ENCODE measurements around the gene CD1B. TPM values are rescaled to one million over a fixed set of nuclear protein-coding genes. Genes with fewer than 3 reads are reported as not detected.
"Not testable (repeated sequence)": the region's sequence is repeated elsewhere in the genome, so short reads cannot be mapped to it uniquely, and the experiment has no call there.

The CD1B gene
- total RNA-seq, 3 donors from 2014 or later: not detected

DNA sequence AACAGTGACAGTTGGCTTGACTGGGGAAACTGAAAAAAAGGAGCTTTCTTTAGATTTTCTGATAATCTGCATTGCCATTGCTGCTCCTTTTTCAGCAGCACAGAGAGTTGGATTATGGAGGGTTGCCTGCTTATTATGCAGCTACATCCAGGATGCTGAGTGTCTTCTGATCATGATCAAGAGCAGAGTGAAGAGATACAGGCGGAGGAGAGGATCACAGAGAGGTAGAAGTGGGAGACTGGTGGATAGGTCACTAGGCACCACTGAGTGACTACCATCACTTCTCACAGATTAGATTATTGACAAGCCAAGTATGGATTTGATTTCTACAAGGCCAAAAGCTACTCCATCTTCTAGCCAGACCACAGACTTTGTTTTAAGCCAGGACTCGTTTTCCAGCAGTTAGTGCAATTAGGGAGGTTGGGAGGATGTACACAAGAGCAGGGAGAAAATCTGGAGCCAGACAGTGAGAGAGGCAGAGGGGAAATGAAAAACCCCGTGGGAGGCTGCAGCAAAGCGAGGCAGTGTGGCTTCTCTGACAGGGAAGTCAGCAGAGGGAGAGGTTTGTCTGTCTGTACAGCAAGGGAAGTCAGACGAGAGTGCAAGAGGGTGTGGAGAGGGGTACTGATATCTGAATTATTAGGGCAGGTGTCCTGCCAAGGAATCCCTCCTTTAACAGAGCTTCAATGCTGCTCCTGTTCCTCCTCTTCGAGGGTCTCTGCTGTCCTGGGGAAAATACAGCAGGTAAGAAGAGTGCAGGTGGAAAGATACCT, 22.2 kb upstream of the CD1B start, which contains the start of gene CD1E:
Gene CD1E, plus strand, starts transcription at position 592 of the 773 bp plus-strand sequence. Its CDS starts 95 bp downstream, at position 687.
- intact Hi-C loops (cut with DNase I, micrococcal nuclease): no loop called here

DNA sequence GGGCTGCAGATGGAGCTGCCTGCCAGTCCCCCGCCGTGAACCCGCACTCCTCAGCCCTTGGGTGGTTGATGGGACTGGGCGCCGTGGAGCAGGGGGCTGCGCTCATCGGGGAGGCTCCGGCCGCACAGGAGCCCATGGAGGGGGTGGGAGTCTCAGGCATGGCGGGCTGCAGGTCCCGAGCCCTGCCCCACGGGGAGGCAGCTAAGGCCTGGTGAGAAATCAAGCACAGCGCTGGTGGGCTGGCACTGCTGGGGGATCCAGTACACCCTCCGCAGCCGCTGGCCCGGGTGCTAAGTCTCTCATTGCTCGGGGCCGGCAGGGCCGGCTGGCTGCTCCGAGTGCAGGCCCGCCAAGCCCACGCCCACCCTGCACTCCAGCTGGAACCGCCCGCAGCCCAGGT, 17.6 kb upstream of the CD1B start:
- H3K9me3 ChIP-seq; H3K4me3 ChIP-seq; H3K36me3 ChIP-seq (ENCODE audit: low read depth); intact Hi-C loops (cut with DNase I, micrococcal nuclease); DNase-seq; H3K4me1 ChIP-seq (ENCODE audit: low read depth); ATAC-seq: not testable (repeated sequence)

More for the DNA sequence above, 22.2 kb upstream of the CD1B start, which contains the start of gene CD1E:
- no peak for DNase-seq
- no peak within 1 kb of the TSS for H3K4me3 ChIP-seq
- no peak for ATAC-seq
- no peak for TF ChIP-seq CTCF (IDR thresholded peaks at IDR 0.05)
- no peaks in the 10 kb centered on the region for H3K4me1 ChIP-seq (ENCODE audit: low read depth)
- peaks cover 2% of the 10 kb centered on the region for H3K9me3 ChIP-seq
- H3K36me3 ChIP-seq (ENCODE audit: low read depth): no peaks in the 10 kb centered on the region

- DNase-seq; intact Hi-C loops (cut with DNase I, micrococcal nuclease): not testable (repeated sequence)
Measured at GRCh38 chr1:158336413-158336812, 5.1 kb upstream of the CD1B start.

DNA sequence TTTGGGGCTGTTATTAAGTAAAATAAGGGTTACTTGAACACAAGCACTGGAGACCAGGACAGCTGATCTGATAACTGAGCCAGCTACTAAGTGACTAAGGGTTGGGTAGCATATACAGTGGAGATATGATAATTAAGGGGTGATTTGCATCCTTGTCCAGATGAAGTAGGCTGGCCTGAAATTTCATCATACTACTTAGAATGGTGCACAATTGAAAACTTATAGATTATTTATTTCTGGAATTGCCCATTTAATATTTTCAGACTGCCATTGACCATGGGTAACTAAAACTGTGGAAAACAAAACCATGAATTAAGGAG, 3.8 kb upstream of the CD1B start:
- Histone ChIP-seq H3K4me3 (no peak overlapping the region), H3K9me3 (no peaks in the 10 kb centered on the region), H3K4me1 (ENCODE audit: low read depth) (no peaks in the 10 kb centered on the region), H3K36me3 (ENCODE audit: low read depth) (no peaks in the 10 kb centered on the region)
- no peak for TF ChIP-seq CTCF (IDR thresholded peaks at IDR 0.05)
- intact Hi-C loops (cut with DNase I, micrococcal nuclease): no loop called here
- DNase-seq (no peak), ATAC-seq (no peak)

More at GRCh38 chr1:158336413-158336812, 5.1 kb upstream of the CD1B start:
- H3K9me3 ChIP-seq; H3K36me3 ChIP-seq (ENCODE audit: low read depth); ATAC-seq; H3K4me1 ChIP-seq (ENCODE audit: low read depth); H3K4me3 ChIP-seq: not testable (repeated sequence)

- H3K4me1 ChIP-seq (ENCODE audit: low read depth): no peaks in the 10 kb centered on the region
- H3K36me3 ChIP-seq (ENCODE audit: low read depth): no peaks in the 10 kb centered on the region
- DNase-seq (no peak), ATAC-seq (no peak)
- no peaks in the 10 kb centered on the region for H3K9me3 ChIP-seq
- no peak overlapping the region for H3K4me3 ChIP-seq
- intact Hi-C loops (cut with DNase I, micrococcal nuclease): no loop called here
- TF ChIP-seq CTCF (IDR thresholded peaks at IDR 0.05): no peak
Measured at GRCh38 chr1:158334526-158335212, 3.3 kb upstream of the CD1B start.

GRCh38 chr1:158333405-158334155, 2.2 kb upstream of the CD1B start:
- ATAC-seq (no peak), DNase-seq (no peak)
- no peak overlapping the region for H3K4me3 ChIP-seq
- no peaks in the 10 kb centered on the region for H3K4me1 ChIP-seq (ENCODE audit: low read depth)
- H3K9me3 ChIP-seq: no peaks in the 10 kb centered on the region
- TF ChIP-seq CTCF (IDR thresholded peaks at IDR 0.05): no peak
- intact Hi-C loops (cut with DNase I, micrococcal nuclease): no loop called here
- no peaks in the 10 kb centered on the region for H3K36me3 ChIP-seq (ENCODE audit: low read depth)

Measured in mucosa of descending colon (tissue), 3 donors.